Aorta (tissue), 5 donors: ENCODE data around the gene SZT2. TPM values are rescaled to one million over a fixed set of nuclear protein-coding genes. Genes with fewer than 3 reads are reported as not detected.

Source experiments
- ATAC-seq: fragments of 200-7000 bp; cut with Tn5 transposase; one replicate; pipeline ENCODE4 v1.9.1; 2022; ENCODE audit warnings: moderate library complexity; ENCODE audit not compliant: low FRiP score
- DNase-seq, 2 donors: peaks; one replicate each; pipeline ENCODE4 v3.0.0-alpha.2; 2020
- H3K27ac ChIP-seq, 2 donors: one replicate each; pipeline ENCODE4 v1.5.1; 2013; ENCODE audit warnings: low read length in 2 of 2, mild to moderate bottlenecking in 2 of 2, moderate library complexity in 2 of 2, control low read depth in 1 of 2, inconsistent platforms in 1 of 2, low read depth in 1 of 2
- H3K27me3 ChIP-seq, 2 donors: one replicate each; pipeline ENCODE4 v1.6.1; 2013; ENCODE audit warnings: control low read depth in 1 of 2, low read length in 1 of 2, mild to moderate bottlenecking in 1 of 2, moderate library complexity in 1 of 2; ENCODE audit not compliant: insufficient read depth in 2 of 2, control insufficient read depth in 1 of 2
- H3K36me3 ChIP-seq, 2 donors: one replicate each; pipeline ENCODE4 v1.6.1; 2013; ENCODE audit warnings: control low read depth in 1 of 2, low read length in 1 of 2, mild to moderate bottlenecking in 1 of 2; ENCODE audit not compliant: insufficient read depth in 2 of 2, control insufficient read depth in 1 of 2
- H3K4me1 ChIP-seq, 2 donors: one replicate each; pipeline ENCODE4 v1.6.1; 2013; ENCODE audit warnings: low read length in 2 of 2, control low read depth in 1 of 2, mild to moderate bottlenecking in 1 of 2, moderate library complexity in 1 of 2; ENCODE audit not compliant: insufficient read depth in 2 of 2, control insufficient read depth in 1 of 2
- H3K4me3 ChIP-seq, 2 donors: one replicate each; pipeline ENCODE4 v1.5.1; 2013; ENCODE audit warnings: low read length in 2 of 2, control low read depth in 1 of 2, mild to moderate bottlenecking in 1 of 2
- H3K9me3 ChIP-seq: one replicate; pipeline ENCODE4 v1.6.1; 2013; ENCODE audit warnings: mild to moderate bottlenecking, low read length; ENCODE audit not compliant: control insufficient read depth
- WGBS, 2 donors: extraction: QIAGEN DNeasy Blood & Tissue Kit; methylation state at CpG; one replicate each; pipeline ENCODE4 v1.1.7; 2013; 5-methylcytosine and 5-hydroxymethylcytosine counted together
- intact Hi-C, 2 donors: fragments of 100-400 bp; cut with DNase I; formaldehyde crosslinking; loops; one replicate each; pipeline versions ENCODE4 v1.14.2 to v1.15.0; 2022
- polyA plus RNA-seq, 2 donors: library from polyadenylated mRNA; stranded (reverse); fragments of 200-250 nt; gene quantifications; one replicate each; pipeline ENCODE4 v1.2.3, GENCODE V29; 2013
- total RNA-seq, 2 donors: library from RNA; stranded (reverse); fragmentation: NEBNext Ultra II Directional; extraction: Animal tissue kit (Norgen Biotek cat#: 25700); gene quantifications; one replicate each; pipeline ENCODE4 v1.2.1, GENCODE V29; 2021
- donor health status: healthy with polysubstance abuse.
- donor health status: Bipolar disorder and iron deficiency.
- donor health status: DM: no; HTN: no; CAD: no.
- donor health status: DM: no; HTN: no; CAD: no.
- donor health status: DM: yes; HTN: yes; CAD: no.

Gene SZT2
- total and polyA plus RNA-seq, 4 donors, result 5.6 to 91.5 (median 46.6) TPM

- WGBS, 2 donors, result 23 to 24% methylated on average over 11 of the region's 11 CpGs
- Histone ChIP-seq H3K27ac (peak overlapping the region; percentile 23 to 71), H3K36me3 (no peaks in the 10 kb centered on the region), H3K4me1 (no peaks in the 10 kb centered on the region), H3K27me3 (no peaks in the 10 kb centered on the region), H3K9me3 (no peaks in the 10 kb centered on the region), H3K4me3 (no peak overlapping the region)
- intact Hi-C loops, result no loop called here
- DNase-seq (no peak), ATAC-seq (peak; percentile 1)
Observed at GRCh38 chr1:43349594-43350306, 39.9 kb upstream of the SZT2 start.

DNA sequence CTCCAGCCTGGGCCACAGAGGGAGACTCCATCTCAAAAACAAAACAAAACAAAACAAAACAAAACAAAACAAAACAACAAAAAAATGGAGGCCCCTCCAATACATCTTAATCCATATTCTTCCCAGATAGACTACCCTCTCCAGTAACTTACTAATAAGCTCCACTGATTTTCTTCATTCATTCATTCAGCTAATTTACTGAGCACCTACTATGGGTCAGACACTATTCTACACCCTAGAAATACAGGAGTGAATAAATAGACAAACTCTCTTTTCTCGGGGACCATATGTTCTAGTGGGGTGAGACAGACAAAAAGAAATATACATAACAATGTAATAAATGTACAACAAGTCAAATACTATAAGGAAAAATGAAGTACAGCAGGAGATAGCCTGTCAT is 38.7 kb upstream of the SZT2 start:
- no peak for DNase-seq
- H3K4me3 ChIP-seq, result no peak overlapping the region
- H3K27me3 ChIP-seq, result no peaks in the 10 kb centered on the region
- intact Hi-C loops, result no loop called here
- no peaks in the 10 kb centered on the region for H3K4me1 ChIP-seq
- 84 to 91% methylated on average over 1 of the region's 1 CpG for WGBS, 2 donors
- H3K27ac ChIP-seq, result no peak overlapping the region
- H3K36me3 ChIP-seq, result no peaks in the 10 kb centered on the region
- no peak for ATAC-seq
- H3K9me3 ChIP-seq, result no peaks in the 10 kb centered on the region

DNA sequence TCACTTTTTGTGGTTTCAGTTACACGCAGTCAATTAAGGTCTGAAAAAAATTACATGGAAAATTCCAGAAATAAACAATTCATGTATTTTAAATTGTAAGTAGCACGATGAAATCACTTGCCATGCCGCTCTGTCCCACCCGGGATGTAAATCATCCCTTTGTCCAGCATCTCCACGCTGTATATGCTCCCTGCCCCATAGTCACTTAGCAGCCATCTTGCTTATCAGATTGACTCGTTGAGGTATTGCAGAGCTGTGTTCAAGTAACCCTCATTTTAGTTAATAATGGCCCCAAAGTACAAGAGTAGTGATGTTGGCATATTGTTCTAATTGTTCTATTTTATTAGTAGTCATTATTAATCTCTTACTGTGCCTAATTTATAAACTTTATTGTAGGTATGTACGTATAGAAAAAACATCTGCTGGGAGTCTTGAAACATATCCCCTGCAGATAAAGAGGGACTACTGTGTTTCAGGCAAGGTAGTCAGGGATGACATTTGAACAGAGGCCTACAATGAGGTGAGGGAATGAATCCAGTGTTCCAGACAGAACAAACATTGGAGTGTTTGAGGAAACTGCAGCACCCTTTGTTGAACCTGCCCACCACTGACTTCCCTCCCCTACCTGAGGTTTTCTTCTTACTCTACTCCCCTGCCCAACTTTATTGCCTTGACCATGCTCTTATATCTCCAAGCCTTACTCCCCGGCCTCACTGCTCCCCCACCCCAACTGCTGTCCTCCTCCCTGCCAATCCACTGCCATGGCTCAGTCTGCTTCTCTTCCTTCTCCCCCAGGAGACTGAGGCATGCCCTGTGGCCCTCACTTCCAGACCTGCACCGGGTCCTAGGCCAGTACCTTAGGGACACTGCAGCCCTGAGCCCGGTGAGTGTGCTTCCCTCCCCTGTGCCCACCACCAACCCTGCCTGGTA is 38.0 kb upstream of the SZT2 start:
- Histone ChIP-seq H3K9me3 (no peaks in the 10 kb centered on the region), H3K27me3 (no peaks in the 10 kb centered on the region), H3K4me1 (no peaks in the 10 kb centered on the region), H3K36me3 (no peaks in the 10 kb centered on the region), H3K27ac (no peak overlapping the region), H3K4me3 (no peak overlapping the region)
- intact Hi-C loops, result no loop called here
- ATAC-seq, result no peak
- no peak for DNase-seq
- WGBS, 2 donors, result 90% methylated on average over 10 of the region's 10 CpGs

- H3K4me3 ChIP-seq, result no peak overlapping the region
- WGBS, 2 donors, result 89 to 94% methylated on average over 2 of the region's 2 CpGs
- H3K4me1 ChIP-seq, result no peaks in the 10 kb centered on the region
- no peaks in the 10 kb centered on the region for H3K36me3 ChIP-seq
- ATAC-seq (no peak), DNase-seq (no peak)
- intact Hi-C loops, result no loop called here
- H3K9me3 ChIP-seq, result no peaks in the 10 kb centered on the region
- no peaks in the 10 kb centered on the region for H3K27me3 ChIP-seq
- no peak overlapping the region for H3K27ac ChIP-seq
Observed at GRCh38 chr1:43352351-43352705, 37.4 kb upstream of the SZT2 start.

- Histone ChIP-seq H3K4me3 (no peak overlapping the region), H3K9me3 (no peaks in the 10 kb centered on the region), H3K4me1 (no peaks in the 10 kb centered on the region), H3K27me3 (no peaks in the 10 kb centered on the region), H3K27ac (no peak overlapping the region), H3K36me3 (no peaks in the 10 kb centered on the region)
- 66 to 67% methylated on average over 3 of the region's 3 CpGs for WGBS, 2 donors
- ATAC-seq, result no peak
- no peak for DNase-seq
- intact Hi-C loops, result no loop called here
Observed at GRCh38 chr1:43352881-43353280, 36.8 kb upstream of the SZT2 start.

- H3K36me3 ChIP-seq, result no peaks in the 10 kb centered on the region
- no peak overlapping the region for H3K4me3 ChIP-seq
- intact Hi-C loops, result no loop called here
- no peak for ATAC-seq
- no peak overlapping the region for H3K27ac ChIP-seq
- H3K9me3 ChIP-seq, result no peaks in the 10 kb centered on the region
- no peak for DNase-seq
- WGBS, 2 donors, result 79 to 84% methylated on average over 2 of the region's 2 CpGs
- no peaks in the 10 kb centered on the region for H3K27me3 ChIP-seq
- H3K4me1 ChIP-seq, result no peaks in the 10 kb centered on the region
Observed at GRCh38 chr1:43354471-43354870, 35.2 kb upstream of the SZT2 start.

DNA sequence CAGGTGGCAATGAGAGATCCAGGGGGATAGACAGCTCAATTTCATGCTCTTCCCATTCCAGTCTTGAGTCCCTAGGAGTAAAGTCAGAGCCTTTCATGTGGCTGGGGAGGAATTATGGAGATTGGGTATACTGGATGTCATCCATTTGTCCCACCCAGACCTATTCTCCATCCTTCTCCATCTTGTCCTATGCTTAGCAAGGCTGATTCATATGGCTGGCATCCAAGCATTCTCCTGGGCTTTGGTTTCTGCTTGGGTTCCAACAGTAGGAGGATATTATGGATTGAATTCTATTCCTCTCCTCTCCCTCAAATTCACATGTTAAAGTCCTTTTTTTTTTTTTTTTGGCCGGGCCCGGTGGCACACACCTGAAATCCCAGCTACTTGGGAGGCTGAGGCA is 34.8 kb upstream of the SZT2 start:
- 94 to 96% methylated on average over 2 of the region's 2 CpGs for WGBS, 2 donors
- no peaks in the 10 kb centered on the region for H3K36me3 ChIP-seq
- DNase-seq (no peak), ATAC-seq (no peak)
- H3K27me3 ChIP-seq, result no peaks in the 10 kb centered on the region
- no peak overlapping the region for H3K27ac ChIP-seq
- H3K4me1 ChIP-seq, result no peaks in the 10 kb centered on the region
- no peak overlapping the region for H3K4me3 ChIP-seq
- intact Hi-C loops, result no loop called here
- no peaks in the 10 kb centered on the region for H3K9me3 ChIP-seq

DNA sequence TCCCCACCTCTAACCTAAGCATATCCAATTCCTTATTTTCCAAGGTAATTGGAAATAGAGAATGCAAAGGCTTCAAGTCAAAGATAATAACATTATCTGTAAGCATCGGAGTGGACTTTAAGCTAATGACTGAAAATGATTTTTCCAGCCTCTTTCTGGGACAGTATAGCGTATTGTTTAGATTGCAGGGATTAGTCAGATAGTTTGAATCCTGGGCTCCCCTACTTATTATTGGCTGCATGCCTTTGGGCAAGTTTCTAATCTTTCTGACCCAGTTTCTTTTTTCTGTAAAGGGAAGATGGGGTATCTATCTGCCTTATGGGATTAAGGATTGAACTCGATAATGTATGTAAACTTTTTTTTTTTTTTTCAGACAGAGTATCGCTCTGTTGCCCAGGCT is 32.4 kb upstream of the SZT2 start:
- Histone ChIP-seq H3K4me1 (no peaks in the 10 kb centered on the region), H3K4me3 (no peak overlapping the region), H3K27me3 (no peaks in the 10 kb centered on the region), H3K36me3 (no peaks in the 10 kb centered on the region), H3K27ac (no peak overlapping the region), H3K9me3 (no peaks in the 10 kb centered on the region)
- DNase-seq (no peak), ATAC-seq (no peak)
- intact Hi-C loops, result no loop called here
- WGBS, 2 donors, result 91 to 97% methylated on average over 4 of the region's 4 CpGs
